Prostate gland (tissue), 2 donors: ENCODE results near the gene TMEM132E.

Experiments
- POLR2A ChIP-seq: fragments of 450-650 bp; IDR thresholded peaks from one replicate; pipeline ENCODE4 v1.6.1; 2016; ENCODE audit warnings: antibody characterized with exemption, mild to moderate bottlenecking
- POLR2AphosphoS5 ChIP-seq: sonication (generic); formaldehyde crosslinking; IDR thresholded peaks from one replicate; pipeline ENCODE4 v1.6.1; 2017; ENCODE audit warnings: antibody characterized with exemption
- TF ChIP-seq, protein P1 (sequence below), 4 experiments: fragments of 200-600 bp in 2 of 4; fragments of 450-650 bp in 2 of 4; sonication (generic) in 2 of 4; IDR thresholded peaks; 1 replicate in 3 of 4; 2 replicates in 1 of 4; pipeline ENCODE4 v1.5.1; 2016 to 2019; ENCODE audit warnings: antibody characterized with exemption in 4 of 4, mild to moderate bottlenecking in 2 of 4, moderate library complexity in 2 of 4

DNA sequence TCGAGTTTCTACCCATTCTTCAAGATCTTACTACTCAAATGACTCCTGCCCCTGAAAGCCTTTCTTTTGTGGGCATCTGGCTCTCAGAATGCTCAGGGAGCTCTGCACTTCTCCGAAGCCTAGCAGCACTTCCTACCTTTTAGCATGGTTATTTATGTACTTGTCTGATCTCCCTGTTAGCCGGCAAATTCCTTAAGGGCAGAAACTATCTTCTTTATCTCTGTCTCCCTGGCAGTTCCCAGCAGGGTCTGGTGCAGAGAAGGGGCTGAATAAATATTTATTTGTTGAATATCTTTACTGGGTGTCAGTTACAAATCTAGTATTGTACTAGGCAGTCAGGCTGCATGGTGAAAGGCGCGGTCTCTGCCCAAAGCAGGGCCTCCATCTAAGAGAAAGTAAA, 30.7 kb downstream of the TMEM132E start:
- TF ChIP-seq POLR2AphosphoS5: no peak
- TF ChIP-seq, protein P1, sequence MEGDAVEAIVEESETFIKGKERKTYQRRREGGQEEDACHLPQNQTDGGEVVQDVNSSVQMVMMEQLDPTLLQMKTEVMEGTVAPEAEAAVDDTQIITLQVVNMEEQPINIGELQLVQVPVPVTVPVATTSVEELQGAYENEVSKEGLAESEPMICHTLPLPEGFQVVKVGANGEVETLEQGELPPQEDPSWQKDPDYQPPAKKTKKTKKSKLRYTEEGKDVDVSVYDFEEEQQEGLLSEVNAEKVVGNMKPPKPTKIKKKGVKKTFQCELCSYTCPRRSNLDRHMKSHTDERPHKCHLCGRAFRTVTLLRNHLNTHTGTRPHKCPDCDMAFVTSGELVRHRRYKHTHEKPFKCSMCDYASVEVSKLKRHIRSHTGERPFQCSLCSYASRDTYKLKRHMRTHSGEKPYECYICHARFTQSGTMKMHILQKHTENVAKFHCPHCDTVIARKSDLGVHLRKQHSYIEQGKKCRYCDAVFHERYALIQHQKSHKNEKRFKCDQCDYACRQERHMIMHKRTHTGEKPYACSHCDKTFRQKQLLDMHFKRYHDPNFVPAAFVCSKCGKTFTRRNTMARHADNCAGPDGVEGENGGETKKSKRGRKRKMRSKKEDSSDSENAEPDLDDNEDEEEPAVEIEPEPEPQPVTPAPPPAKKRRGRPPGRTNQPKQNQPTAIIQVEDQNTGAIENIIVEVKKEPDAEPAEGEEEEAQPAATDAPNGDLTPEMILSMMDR (IDR thresholded peaks at IDR 0.05): no peak
- TF ChIP-seq POLR2A: no peak
